K562 (cell line): ENCODE measurements around the gene CLCNKA. TPM values are rescaled to one million over a fixed set of nuclear protein-coding genes. Genes with fewer than 3 reads are reported as not detected.

ENCODE experiments used
- BCL6 ChIP-seq: fragments of 250-450 bp; sonication (Bioruptor Pico); IDR thresholded peaks from 2 replicates; pipeline ENCODE4 v1.4.0; 2020
- ESRRB ChIP-seq: fragments of 250-450 bp; sonication (Bioruptor Pico); IDR thresholded peaks from 2 replicates; pipeline ENCODE4 v1.5.0; 2020; ENCODE audit warnings: mild to moderate bottlenecking, moderate library complexity, borderline replicate concordance
- FOXO4 ChIP-seq: fragments of 450-650 bp; formaldehyde crosslinking; IDR thresholded peaks from 2 replicates; pipeline ENCODE4 v1.4.0; 2020; ENCODE audit warnings: mild to moderate bottlenecking, moderate library complexity
- NRF1 ChIP-seq, 2 experiments: fragments of 450-650 bp; IDR thresholded peaks in 1 of 2; conservative IDR thresholded peaks in 1 of 2; 2 replicates each; pipeline ENCODE4 v1.6.1; 2014; ENCODE audit warnings: mild to moderate bottlenecking in 2 of 2
- SLC30A9 ChIP-seq: fragments of 250-450 bp; sonication (Bioruptor Pico); IDR thresholded peaks from 2 replicates; pipeline ENCODE4 v1.8.0; 2022; ENCODE audit warnings: mild to moderate bottlenecking, moderate library complexity
- SMAD4 ChIP-seq: fragments of 250-450 bp; sonication (Bioruptor Pico); conservative IDR thresholded peaks from 2 replicates; pipeline ENCODE4 v1.8.0; 2021; ENCODE audit warnings: inconsistent platforms, mild to moderate bottlenecking, moderate library complexity
- TFAP4 ChIP-seq: sonication (generic); formaldehyde crosslinking; IDR thresholded peaks from 2 replicates; pipeline ENCODE4 v1.8.0; 2022; ENCODE audit warnings: missing genetic modification reagents, mild to moderate bottlenecking, moderate library complexity, borderline replicate concordance
- TSC22D4 ChIP-seq: fragments of 450-650 bp; IDR thresholded peaks from 2 replicates; pipeline ENCODE4 v1.6.1; 2016; ENCODE audit warnings: missing genetic modification characterization, missing biosample characterization, control low read depth
- UBTF ChIP-seq, 2 experiments: IDR thresholded peaks; 2 replicates each; pipeline ENCODE4 v1.6.1; 2012; ENCODE audit warnings: improper control_type of control experiment in 2 of 2, low read depth in 2 of 2, low read length in 2 of 2, borderline replicate concordance in 1 of 2
- ZBTB34 ChIP-seq: fragments of 250-450 bp; sonication (Bioruptor Pico); IDR thresholded peaks from 2 replicates; pipeline ENCODE4 v1.8.0; 2021; ENCODE audit warnings: mild to moderate bottlenecking, moderate library complexity
- ZBTB5 ChIP-seq: fragments of 450-650 bp; IDR thresholded peaks from 2 replicates; pipeline ENCODE4 v1.6.1; 2017; ENCODE audit warnings: antibody characterized with exemption
- ZNF354B ChIP-seq: fragments of 250-450 bp; sonication (Bioruptor Pico); IDR thresholded peaks from 2 replicates; pipeline ENCODE4 v1.4.0; 2020
- ZNF518B ChIP-seq: fragments of 250-450 bp; sonication (Bioruptor Pico); IDR thresholded peaks from 2 replicates; pipeline ENCODE4 v1.5.0; 2021; ENCODE audit warnings: mild to moderate bottlenecking, moderate library complexity
- ZSCAN29 ChIP-seq: fragments of 450-650 bp; IDR thresholded peaks from 2 replicates; pipeline ENCODE4 v1.6.1; 2017
- polyA plus RNA-seq, 8 experiments: library from polyadenylated mRNA; depleted of rRNA in 4 of 8; stranded (reverse) in 5 of 8; unstranded in 3 of 8; fragments of >200 nt; fragmentation: Nextera tagmentation in 2 of 8; fragmentation: Illumina TruSeq in 1 of 8; extraction: Ambion mirVana in 2 of 8; extraction: Trizol in 1 of 8; gene quantifications; 2 replicates each; pipeline versions ENCODE4 v1.2.1 to v1.2.3, GENCODE V29; 2011 to 2014; ENCODE audit warnings: inconsistent platforms in 1 of 8, missing spikeins in 1 of 8
- total RNA-seq, 7 experiments: library from RNA; depleted of rRNA in 6 of 7; stranded (reverse); fragments of >200 nt in 6 of 7; fragmentation: Illumina TruSeq in 2 of 7; extraction: Trizol in 2 of 7; gene quantifications; 2 replicates each; pipeline versions ENCODE4 v1.2.1 to v1.2.3, GENCODE V29; 2011 to 2021; ENCODE audit warnings: low replicate concordance in 1 of 7

Gene CLCNKA
- total and polyA plus RNA-seq, 9 of the 15 experiments (the other 6 are each of a cell fraction or from before 2014, with no cell fraction given), result 0.03 to 0.37 (median 0.10) TPM; not detected in 3

- TF ChIP-seq ZBTB34 (CRISPR knock-in tag), result no peak
- 0 out of 2 replicates have a peak, but pooled peaks have one; percentile 23 for TF ChIP-seq SMAD4 (CRISPR knock-in tag)
- no peak for TF ChIP-seq SLC30A9 (CRISPR knock-in tag)
- no peak for TF ChIP-seq ZSCAN29
- no peak for TF ChIP-seq BCL6 (CRISPR knock-in tag)
- TF ChIP-seq NRF1 (conservative IDR thresholded peaks at IDR 0.05 in 1 of 2, IDR thresholded peaks at IDR 0.05 in 1 of 2), result 0 out of 4 replicates have a peak, but pooled peaks of 1 of the 2 experiments have one; percentile 16
- TF ChIP-seq ZNF518B (CRISPR knock-in tag), result no peak
- TF ChIP-seq ZBTB5, result no peak
- TF ChIP-seq TSC22D4 (tag), result no peak
- no peak for TF ChIP-seq ESRRB (CRISPR knock-in tag)
- peak; percentile 68; the same call in 1 of the 2 replicates for TF ChIP-seq TFAP4 (CRISPR knock-in tag)
- no peak for TF ChIP-seq FOXO4 (CRISPR knock-in tag)
- no peak for TF ChIP-seq ZNF354B (CRISPR knock-in tag)
- 0 out of 4 replicates have a peak, but pooled peaks of 1 of the 2 experiments have one; percentile 66 for TF ChIP-seq UBTF (IDR thresholded peaks at IDR 0.05; ENCODE audit: borderline replicate concordance in 1 of 2, low read depth in 2 of 2, low read length in 2 of 2)
Observed at GRCh38 chr1:16017461-16018303, 4.2 kb upstream of the CLCNKA start, which contains the start of gene HSPB7 (continued).
